ENCODE results near the gene INPP5A.

INPP5A gene

DNA sequence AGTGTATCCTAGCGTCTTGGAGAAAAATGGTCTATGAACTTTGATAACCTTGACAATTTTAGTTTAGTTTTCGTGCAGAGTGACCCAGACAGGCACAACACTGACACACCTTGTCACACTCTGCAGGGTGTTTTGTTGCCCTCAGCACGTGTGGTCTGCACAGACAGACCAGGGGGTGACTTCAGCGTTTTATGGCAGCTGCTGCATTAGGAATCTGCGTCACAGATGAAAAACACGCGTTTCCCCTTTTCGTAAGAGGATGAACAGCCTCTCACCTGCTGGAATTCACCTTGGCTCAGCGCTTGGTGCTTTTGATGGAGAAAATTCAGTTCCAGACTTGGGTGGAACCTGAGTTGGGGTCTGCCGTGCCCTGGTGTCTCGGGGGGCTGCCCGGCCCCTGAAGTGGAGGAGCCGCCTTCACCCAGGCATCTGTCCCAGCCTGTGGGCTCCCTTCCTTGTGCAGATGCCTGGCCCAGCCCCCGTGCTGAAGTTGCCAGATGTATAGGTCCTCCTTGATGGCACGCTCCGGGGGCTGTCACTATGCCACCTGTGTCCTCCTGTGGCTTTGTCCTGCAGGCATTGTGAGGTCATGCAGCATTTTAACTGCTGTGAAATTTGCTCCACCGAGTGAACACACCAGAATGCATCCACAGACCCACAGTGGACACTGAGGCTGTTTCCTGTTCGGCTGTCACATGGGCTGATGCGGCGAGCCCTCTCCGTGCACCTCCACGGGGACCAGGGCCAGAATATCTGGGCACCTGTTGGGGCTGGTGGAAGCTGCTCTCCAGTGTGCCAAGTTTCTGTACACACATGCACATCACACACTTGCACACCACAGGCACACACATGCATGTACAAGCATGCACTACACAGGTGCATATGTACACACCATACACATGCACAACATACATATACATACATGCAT is 18.3 kb downstream of the INPP5A start:
- no peak overlapping the region for H3K4me3 ChIP-seq (ENCODE audit: low read depth, low read length)
- no peak for DNase-seq (ENCODE audit: low read depth)

DNA sequence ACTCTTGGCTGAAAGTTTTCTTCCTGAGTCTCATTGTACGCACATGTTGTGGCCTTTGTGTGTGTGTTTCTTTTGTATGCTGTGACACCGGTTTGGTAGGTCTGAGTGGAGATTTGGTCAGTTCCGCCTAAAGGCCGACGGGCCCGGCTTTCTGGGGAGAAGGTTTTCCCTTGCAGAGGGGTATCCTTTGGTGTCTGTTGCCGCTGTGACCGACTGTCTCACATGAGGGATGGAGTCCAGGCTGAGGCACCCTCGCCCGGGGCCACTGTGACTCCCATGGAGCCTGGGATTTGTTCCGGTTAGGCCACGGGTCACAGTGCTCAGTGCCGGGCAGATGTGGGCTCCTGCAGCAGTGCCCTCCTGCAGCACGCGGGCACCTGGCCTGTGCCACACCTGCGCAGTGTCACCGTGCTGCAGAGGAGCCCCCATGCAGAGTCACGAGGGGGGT is 19.4 kb downstream of the INPP5A start:
- no peak for DNase-seq (ENCODE audit: low read depth)
- no peak overlapping the region for H3K4me3 ChIP-seq (ENCODE audit: low read depth, low read length)

DNA sequence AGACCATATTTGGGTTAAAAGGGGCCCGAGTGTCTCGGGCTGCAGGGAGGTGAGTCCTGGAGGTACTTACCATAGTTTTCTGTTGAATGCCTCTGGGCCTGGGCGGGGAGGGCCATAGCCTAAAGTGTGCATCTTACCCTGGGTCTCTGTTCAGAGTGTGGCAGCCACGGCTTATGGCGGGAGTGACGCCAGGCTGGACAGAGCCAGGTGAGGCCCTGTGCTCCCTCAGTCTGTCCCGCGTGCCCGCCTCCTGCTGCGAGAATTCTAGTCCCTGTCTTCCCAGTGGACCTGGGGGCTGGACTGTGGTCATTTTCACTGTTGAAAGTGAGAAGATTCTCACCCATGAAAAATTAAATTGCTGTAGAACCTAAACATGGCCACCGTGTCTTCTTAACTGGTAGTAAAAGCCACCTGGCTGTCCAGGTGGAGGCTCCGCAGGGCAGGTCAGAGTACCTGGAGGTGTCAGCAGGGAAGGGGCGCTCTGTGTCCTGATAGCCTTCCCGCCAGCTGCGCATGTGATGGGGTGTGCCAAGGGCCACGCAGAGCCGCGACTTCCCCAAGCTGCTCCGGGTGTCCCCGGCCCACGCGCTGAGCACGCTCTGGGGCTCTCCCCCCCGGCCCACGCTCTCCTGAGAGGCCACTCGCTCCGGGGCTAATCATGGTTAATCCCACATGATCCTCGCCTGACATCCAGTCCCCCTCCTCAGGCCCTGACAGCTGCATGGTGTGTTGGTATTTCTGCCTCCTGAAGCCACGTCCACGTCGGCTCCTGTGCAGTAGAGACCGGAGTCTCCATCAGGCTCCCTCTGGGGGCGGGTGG is 20.3 kb downstream of the INPP5A start:
- H3K4me3 ChIP-seq (ENCODE audit: low read depth, low read length): no peak overlapping the region
- DNase-seq (ENCODE audit: low read depth): no peak

DNA sequence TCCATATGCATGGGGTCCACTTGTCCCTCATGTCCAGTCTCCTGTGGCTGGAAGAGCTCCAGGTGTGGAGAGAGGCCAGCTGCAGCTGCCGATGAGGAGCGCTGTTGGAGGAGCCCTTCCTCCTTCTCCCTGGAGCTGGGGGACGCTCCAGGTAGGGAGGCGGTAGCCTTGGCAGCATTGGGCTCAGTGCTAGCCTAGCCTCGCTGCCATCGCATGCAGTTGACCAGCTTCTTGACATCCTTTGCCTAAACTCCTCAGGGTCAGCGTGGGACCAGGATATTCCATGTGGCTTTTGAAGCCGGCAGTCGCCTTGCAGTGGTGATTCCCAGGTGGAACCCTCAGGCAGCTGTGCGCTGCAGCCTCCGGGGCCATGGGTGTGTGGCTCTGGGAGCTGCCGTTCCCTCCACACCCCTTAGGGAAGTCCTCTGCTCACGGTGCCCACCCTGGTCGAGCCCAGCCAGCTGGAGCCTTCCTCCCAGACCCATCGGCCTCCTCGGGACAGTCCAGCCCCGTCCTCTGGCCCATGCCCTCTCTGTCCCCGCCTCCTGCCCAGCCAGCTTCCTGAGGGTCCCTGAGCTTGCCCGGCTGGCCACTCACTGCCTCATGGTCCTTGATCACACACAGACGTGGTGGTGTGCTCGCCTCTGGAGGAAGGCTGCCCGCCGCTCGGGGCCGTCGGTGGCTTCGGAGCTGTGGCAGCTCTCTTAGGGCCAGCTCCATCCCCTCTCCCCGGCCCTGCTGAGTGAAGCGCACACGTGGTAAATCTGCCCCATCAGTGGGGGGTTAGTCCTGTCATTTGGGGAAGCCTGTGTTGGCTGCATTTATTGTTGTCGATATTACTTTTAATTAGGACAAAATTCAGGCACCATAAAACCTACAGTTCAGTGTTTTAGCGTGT is 21.2 kb downstream of the INPP5A start:
- DNase-seq (ENCODE audit: low read depth): no peak
- no peak overlapping the region for H3K4me3 ChIP-seq (ENCODE audit: low read depth, low read length)

DNA sequence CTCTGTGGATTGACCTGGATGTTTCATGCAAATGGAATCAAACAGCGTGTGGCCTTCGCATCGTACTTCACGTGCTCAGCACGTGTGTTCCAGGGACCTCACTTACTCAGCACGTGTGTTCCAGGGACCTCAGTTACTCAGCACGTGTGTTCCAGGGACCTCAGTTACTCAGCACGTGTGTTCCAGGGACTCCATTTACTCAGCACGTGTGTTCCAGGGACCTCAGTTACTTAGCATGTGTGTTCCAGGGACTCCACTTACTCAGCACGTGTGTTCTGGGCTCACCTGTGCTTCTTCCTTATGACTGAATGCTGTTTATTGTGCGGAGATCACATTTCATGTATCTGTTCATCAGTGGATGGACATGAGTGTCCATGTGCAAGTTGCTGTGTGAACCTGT is 22.0 kb downstream of the INPP5A start:
- H3K4me3 ChIP-seq (ENCODE audit: low read depth, low read length): no peak overlapping the region
- DNase-seq (ENCODE audit: low read depth): no peak

DNA sequence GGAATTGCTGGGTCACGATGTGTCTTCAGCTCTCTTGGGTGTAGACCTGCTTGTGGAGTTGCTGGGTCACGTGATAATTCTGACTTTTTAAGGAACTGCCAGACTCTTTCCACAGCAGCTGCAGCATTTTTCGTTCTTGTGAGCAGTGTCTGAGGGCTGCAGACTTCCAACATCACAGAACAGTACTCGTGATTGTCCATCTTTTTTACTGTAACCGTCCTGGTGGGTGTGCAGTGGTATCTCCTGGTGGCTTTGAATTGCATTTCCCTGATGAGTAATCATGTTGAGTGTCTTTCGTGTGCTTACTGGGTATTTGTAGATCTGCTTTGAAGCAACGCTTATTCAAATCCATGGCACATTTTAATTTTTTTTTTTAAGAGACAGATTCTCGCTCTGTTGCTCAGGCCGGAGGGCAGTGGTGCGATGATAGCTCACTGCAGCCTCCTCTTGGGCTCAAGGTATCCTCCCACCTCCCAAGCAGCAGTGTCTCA is 22.7 kb downstream of the INPP5A start:
- H3K4me3 ChIP-seq (ENCODE audit: low read depth, low read length): no peak overlapping the region
- no peak for DNase-seq (ENCODE audit: low read depth)

DNA sequence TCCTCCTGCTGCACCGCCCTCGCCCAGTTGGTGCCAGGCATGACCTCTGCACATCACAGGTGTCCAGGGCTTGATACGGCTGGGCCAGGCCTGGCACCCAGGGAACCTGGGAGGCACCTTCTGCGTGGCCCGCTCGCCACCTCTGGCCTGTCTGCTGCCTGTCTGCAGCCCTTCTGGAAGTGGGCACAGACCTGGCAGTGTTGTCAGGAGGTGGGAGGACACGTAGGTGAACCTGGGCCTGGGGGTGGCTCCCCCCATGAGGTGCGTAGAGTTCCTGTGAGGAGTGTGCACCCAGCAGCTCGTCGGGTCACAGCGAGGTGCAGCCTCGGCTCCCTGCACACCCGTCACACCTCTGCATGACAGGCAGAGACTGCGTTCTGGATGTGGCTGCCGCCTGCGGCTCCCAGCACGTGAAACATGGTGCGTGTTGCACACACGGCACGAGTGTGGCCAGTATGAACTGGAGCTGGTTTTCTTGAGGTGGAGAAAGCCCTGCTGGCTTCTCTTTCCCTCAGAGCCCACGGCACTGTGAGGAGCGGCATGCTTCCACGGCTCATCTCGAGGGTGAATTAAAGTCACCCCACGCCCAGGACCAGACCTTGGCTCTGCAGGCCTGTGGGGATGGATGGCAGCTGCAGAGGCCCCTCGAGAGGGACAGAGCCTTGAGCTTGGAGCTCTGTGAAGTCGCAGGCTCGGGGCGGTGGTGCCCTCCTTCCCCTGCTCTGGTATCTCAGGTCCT is 24.8 kb downstream of the INPP5A start:
- DNase-seq (ENCODE audit: low read depth): no peak
- H3K4me3 ChIP-seq (ENCODE audit: low read depth, low read length): no peak overlapping the region

DNA sequence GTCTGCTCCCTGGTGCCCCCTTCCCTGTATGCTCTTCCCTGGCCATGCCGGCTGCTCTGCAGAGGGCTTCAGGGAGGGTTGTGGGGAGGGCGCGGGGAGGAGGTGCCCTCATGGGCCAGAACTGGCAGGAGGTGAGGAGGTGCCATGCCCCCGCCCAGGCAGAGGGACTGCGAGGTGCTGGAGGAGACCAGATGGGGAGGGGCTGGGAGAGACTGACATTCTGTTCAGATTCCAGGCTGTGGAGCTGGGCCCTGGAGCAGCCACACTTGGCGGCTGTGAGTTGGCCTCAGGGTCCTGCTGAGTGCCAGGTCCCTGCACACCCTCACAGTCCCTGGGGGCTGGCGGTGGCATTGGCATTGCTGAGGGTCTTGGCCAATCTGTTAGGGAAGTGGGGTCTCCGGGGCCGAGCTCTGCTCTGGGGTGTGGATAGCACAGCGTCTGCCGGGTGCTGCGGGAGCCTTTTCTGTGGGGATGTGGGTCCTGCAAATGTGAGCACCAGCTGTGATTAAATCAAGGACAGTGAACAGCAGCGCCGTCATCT is 25.4 kb downstream of the INPP5A start:
- no peak for DNase-seq (ENCODE audit: low read depth)
- H3K4me3 ChIP-seq (ENCODE audit: low read depth, low read length): no peak overlapping the region

DNA sequence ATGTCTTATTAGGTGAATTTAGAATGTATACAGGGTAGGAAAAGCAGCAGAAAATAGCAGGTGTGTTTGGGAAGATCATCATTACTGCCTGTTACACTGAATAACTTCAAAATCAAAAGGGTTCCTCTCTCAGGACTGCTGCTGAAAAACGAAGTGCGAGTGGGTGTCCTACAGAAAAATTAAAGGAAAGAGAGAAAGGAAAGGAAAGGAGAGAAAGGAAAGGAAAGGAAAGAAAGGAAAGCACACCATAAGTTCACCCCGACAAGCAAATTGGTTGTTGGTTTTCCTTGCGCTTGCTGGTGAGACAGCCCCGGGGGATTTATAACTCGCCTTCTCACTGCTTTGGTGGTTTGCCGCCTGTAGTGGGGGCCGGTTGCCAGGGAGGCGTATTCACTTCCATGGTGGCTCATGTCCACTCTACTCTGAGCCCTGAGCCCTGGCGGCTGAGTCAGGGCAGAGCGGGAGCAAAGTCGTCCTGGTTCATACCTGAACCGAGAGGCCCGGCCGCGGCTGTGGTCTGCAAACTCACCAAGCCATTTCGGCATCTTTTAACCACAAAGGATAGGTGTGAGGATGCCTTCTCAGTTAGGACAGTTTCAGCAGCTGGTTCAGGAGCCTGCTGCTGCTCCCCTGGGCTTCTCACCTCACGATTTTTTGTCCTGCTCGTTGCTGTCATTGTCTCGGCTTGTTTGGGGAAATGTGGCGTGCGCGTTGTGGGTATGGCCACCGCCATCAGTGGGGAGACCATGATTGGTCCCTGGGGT is 26.1 kb downstream of the INPP5A start:
- no peak for DNase-seq (ENCODE audit: low read depth)
- H3K4me3 ChIP-seq (ENCODE audit: low read depth, low read length): no peak overlapping the region

DNA sequence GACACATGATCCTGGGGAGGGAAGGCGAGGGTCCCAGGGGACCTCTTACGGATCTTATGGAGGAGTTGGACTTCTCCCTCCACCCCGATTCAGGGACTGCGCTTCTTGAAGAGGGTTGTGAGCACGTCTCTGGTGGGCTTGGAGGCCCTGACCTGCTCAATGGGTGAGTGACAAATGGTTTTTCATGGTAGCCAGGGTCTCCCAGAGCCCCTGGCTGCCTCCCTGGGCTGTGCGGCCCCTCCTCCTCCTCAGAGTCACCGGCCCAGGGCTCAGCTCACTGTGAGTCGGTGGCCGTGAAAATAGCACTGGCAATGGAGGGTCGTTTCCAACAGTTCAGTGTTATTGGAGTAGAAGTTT is 26.6 kb downstream of the INPP5A start:
- no peak overlapping the region for H3K4me3 ChIP-seq (ENCODE audit: low read depth, low read length)
- DNase-seq (ENCODE audit: low read depth): no peak

DNA sequence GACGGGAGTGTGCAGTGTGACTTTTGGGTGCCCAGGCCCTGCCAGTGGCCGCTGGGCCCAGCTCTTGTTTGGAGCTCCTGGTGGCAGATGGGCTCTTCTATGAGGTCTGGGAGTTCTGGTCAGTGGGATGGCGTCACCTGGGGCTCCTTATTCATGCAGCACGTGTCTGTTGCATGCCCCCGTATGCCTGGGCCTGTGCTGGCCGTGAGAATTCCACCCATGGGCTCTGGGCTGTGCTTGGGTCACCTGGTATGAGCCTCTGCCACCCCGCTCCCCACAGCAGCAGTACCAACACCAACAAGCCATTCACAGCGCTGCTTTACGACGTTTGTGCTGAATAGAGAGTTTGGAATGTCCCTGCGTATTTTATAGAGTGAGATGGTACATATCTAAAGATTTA is 27.1 kb downstream of the INPP5A start:
- no peak for DNase-seq (ENCODE audit: low read depth)
- no peak overlapping the region for H3K4me3 ChIP-seq (ENCODE audit: low read depth, low read length)

DNA sequence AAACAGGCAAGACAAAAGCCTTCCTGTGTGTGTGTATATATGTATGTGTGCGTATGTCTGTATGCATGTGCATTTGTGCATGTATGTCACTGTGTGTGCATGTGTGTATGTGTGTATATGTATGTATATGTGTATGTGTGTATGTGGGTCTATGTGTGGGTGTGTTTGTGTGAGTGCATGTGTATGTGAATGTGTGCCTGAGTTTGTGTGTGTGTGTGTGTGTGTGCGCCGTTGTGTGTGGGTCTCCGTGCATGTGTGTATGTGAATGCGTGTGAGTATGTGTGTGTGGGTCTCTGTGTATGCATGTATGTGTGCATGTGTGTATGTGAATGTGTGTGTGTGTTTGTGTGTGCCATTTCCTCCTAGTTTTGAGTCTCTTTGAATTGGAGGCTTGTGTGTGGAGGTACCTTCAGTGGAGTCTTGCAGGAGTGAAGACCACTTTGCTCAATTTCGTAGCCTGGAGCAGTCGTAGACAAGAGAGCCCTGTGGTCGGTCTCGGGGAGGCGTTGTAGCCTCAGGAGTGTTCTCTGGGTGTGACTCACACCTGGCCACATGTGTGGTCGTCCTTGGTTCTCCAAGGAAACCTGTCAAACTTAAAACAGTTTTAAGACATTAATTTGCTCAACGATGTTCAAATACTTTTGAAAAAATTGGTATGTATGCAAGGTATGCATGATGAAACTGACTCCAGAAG is 28.1 kb downstream of the INPP5A start:
- H3K4me3 ChIP-seq (ENCODE audit: low read depth, low read length): no peak overlapping the region
- no peak for DNase-seq (ENCODE audit: low read depth)

DNA sequence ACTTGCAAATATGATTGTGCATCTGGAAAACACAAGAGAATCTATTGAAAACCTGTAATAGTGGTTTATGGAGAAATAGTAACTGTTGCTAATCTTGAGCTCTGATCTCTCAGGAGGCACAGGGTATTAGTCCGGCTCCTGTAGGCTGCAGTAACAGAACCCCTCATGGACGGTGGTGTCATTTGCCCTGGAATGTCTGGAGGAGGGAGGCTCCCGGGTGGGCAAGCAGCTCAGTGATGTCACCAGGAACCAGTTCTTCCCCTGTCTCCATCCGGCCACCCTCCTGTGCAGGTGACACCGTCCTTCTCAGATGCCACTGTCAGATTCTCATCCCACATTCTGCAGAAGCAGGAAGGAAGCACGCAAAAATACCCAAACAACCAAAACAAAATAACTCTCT is 29.3 kb downstream of the INPP5A start:
- H3K4me3 ChIP-seq (ENCODE audit: low read depth, low read length): no peak overlapping the region
- DNase-seq (ENCODE audit: low read depth): no peak

DNA sequence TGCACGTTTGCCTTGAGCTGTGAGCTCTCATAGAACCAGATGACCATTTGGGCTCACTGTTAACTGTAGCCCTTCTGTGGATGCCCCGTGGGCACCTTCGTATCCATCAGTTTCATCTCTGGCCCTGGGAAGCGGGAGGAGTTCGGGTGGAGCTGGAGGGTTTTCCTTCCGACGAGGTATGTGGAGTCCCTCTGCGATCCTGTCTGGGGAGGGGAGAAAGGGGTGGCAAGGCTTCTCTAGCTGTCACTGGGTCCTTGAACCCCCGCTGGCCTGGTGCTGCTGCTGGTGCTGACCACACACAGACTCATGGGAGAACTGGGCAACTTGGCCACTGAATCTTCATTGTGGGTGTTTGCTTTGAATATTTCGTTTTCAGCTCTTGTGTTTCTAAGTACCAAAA is 32.7 kb downstream of the INPP5A start:
- no peak for DNase-seq (ENCODE audit: low read depth)
- no peak overlapping the region for H3K4me3 ChIP-seq (ENCODE audit: low read depth, low read length)

DNA sequence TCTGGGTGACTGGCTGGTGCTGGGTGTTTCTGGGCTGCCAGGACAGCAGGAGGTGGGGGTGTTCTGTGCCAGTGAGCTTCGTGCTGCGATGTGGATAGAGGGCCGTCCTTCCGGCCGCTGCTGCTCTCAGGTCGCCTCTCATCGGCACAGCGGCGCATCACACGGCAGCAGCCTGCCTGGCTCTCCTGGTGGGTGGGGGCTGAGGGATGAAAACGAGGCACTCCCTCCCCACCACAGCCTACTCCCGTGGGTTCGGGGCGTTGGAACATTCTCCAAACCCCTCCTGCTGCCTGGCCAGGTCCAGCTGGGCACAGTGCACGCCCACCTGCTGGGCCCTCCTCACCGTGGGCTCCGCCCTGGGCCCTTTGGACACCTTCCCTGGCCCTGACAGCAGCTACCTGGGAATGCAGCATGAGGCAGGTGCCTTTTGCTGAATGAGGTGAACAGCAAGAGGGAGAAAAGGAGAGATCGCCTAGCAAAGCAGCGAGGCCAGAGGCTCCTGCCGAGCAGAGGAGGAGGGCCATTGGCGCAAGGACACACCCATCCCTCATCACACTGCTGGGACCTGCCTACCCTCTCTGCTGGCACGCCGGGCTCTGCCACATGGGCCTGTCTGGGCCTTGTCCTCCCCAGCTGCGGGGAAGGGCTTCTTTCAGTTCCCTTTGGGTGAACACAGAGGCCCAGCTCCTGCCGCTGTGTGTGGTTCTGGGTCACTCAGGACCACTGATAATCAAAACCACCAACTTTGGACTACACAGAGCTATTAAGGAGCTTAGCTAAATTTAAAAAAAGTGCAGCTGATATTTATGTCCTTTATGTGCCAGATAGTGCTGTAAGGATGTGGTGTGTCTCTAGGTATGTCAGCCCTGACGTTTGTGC is 33.4 kb downstream of the INPP5A start:
- no peak for DNase-seq (ENCODE audit: low read depth)
- H3K4me3 ChIP-seq (ENCODE audit: low read depth, low read length): no peak overlapping the region

Data from skeletal muscle cell (primary cell).